NCI-H146 treated with DMSO at 0.1 percent for 48 hours (cell line): ENCODE results near the gene ADRM1.

Source experiments
- DNase-seq: peaks from one replicate; lab custom pipeline; 2025; ENCODE audit not compliant: unreplicated experiment; lab: John Stamatoyannopoulos, UW

Gene ADRM1

GRCh38 chr20:62309947-62310756 lies 7.4 kb downstream of the ADRM1 start:
- no peak for DNase-seq

- DNase-seq, result no peak
Measured at GRCh38 chr20:62310757-62311121, 7.9 kb downstream of the ADRM1 start.

GRCh38 chr20:62311150-62311549 lies 8.4 kb downstream of the ADRM1 start:
- DNase-seq, result no peak

DNA sequence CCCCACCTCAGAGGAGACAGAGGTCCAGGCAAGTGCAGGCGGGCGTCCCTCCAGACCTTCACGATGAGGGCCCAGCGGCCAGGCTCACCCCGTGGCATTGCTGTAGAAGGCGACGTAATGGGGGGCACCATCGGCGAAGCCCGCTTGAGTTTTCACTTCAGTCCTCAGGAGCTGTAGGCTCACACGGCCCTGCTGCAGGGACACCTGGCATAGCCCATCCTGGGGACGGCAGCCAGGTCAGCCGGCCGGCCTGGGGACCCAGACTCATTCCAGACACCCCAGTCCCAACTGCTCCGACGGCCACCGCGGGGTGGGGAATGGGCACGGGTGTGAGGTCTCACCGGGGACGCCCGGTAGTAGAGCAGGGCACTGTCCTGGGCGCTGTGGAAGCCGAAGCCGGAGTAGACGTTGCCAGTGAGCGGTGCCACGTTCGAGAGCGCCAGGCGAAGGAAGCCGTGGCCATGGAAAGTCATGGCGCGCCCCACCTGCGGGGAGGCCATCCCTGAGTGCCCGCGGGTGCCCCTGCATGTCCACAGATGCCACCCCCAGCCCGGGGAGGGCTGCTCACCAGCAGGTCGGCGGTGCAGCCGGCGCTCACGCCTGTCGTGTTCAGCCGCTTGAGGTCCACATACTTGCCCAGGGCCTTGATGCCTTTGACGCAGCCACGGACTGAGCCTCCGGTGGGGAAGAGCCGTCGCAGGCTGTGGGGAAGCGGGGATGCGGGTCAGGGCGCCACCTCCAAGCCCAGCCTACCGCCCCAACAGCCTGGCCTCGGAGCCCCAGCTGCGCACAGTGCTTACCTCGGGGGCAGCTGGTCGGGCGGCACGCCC lies 9.2 kb downstream of the ADRM1 start:
- no peak for DNase-seq

DNA sequence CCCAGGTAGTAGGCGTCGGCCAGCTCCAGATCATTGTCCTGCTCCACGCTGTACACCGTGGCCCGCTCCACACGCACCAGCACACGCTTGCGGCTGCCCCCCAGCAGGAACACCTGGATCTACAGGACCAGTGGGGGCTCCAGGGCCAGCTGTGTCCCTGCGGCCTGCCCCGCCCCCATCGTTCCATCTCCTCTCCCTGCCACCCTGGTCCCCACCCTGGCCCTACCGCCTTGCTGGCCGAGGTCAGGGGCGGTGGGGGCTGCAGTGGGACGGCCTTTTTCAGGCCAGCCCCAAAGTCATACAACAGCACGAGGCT lies 9.8 kb downstream of the ADRM1 start:
- DNase-seq, result no peak

- DNase-seq, result no peak
Measured at GRCh38 chr20:62313021-62313420, 10.2 kb downstream of the ADRM1 start.

GRCh38 chr20:62313460-62314338 lies 10.9 kb downstream of the ADRM1 start:
- no peak for DNase-seq

DNA sequence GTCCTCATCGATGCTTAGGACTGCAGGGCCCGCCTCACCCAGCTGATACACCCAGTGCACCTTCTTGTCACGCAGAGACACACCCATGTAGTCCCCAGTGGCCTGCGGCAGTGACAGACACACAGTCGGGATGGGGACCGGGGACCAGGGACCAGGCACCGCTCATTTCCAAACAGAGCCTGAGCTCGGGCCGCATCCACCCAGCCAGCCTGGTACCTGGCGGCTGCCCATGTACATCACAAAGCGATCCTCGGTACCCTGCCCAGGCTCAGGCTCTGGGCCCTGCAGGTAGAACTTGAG lies 11.5 kb downstream of the ADRM1 start:
- no peak for DNase-seq

- no peak for DNase-seq
Measured at GRCh38 chr20:62314711-62315302, 12.0 kb downstream of the ADRM1 start.

GRCh38 chr20:62315773-62316172 lies 13.0 kb downstream of the ADRM1 start:
- DNase-seq, result no peak

GRCh38 chr20:62316331-62317166 lies 13.8 kb downstream of the ADRM1 start:
- DNase-seq, result no peak

DNA sequence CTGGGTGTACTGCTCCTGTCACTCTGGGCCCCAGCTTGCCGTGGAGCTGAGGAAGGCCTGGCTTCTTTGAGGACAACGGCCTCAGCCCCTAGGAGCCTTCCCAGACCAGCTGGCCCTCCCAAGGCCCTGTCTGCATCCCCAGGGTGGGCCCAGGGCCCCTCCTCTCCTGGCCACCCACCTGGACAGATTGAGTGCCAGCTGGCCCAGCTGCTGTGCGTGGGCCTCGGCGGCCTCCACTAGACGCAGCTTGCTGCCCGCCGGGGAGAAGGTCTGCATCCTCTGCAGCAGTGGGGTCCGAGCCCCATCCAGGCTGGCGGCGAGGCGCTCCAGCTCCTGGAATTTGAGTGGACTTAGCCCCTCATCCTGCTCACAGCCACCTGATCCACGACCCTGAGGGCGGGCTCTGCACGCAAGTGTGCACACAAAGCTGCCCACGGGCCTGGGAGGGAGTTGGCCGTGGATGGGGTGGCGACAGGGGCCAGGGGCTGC lies 14.4 kb downstream of the ADRM1 start:
- no peak for DNase-seq

DNA sequence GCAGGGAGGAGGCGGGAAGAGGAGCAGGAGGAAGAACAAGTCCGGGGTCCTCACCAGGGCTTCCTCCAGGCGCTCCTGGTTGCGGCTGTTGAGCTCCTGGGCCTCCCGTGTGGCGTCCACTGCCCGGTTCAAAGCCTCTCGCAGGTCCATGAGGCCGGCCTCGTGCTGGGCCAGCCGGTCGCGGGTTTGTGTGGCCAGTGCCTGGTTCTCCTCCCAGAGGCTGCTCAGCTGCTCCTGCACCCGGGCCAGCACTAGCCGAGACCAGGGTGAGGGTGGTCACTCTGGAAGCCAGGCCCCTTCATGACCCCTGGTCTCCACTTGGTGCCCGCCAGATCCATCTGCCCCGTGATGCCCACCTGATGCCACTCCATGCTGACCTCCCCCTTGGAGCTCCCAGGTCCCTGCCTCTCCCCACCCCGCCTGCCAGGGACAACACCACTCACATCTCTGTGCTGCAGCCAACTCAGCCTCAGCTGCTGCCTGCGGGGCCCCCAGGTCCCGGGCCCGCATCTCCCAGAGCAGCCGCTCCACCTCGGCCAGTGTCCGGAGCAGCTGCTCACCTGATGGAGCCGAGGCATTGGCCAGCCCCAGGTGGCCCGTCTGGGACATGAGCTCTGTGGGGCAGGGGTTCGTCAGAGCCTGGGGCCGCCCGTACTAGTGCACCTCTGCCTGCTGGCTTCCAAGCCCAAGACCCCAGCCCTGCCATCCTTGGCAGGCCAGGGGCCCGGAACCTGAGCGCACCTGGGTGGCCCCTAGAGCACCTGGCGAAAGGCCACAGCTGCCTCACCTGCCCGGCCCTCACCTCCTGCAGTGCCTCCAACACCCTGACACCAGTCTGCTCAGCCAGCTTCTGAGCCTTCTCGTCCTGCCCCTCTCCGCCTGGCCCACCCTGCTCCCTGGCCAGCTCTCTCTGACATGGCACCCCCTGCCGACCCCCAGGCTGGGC lies 15.9 kb downstream of the ADRM1 start:
- DNase-seq, result no peak

DNA sequence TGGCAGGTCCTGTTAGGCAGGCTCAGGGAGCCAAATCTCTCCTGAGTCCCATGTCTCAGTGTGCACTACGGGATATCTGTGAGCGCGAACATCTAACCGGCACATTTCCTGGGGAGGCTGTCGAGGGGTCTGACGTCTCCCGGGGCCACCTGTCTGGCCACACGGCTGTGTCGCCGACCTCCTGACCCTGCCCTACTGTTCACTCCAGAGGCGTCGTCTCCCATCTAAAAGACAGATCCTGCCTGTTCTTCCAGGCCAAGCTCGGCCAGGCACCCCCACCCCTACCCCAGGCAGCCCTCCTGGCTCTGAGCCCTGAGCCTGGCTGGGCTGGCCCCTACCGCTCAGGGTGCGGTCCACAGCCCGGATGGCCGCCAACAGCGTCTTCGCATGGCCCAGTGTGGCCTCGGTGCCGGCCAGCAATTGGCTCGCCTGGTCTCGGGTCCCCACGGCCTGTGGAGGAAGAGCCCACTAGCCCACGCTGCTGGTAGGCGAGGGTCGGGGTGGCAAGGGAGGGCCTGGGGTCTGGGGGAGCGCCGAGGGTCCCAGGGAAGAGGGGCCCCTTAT lies 16.6 kb downstream of the ADRM1 start:
- no peak for DNase-seq

DNA sequence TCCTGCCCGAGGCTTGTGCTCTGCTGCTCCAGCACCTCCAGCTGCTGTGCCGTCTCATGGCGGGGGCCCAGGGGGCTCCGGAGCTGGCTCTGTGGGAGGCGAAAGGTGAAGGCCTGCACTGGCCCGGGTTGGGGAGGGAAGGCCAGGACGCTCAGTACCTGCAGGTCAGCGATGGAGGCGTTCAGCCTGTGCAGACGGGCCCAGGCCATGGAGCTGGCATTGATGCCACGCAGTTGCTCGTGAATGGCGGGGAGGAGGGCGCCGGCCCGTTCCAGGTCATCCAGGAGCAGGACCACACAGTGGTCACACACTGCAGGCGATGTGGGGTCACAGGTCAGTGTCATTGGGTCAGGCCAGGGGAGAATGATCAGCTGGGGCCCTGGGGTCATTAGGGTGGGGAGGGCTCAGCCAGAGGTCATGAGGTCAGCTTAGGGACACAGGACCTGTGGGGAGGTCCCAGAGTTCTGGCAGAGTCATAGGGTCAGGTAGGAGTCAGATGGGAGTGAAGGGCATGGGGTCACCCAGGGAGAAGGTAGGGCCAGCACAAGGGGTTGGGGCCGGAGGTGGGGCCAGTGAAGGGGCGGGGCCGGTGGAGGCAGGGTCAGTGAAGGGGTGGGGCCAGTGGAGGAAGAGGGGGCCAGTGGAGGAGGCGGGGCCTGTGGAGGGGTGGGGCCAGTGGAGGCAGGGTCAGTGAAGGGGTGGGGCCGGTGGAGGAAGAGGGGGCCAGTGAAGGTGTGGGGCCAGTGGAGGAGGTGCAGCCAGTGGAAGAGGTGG lies 18.0 kb downstream of the ADRM1 start:
- DNase-seq, result no peak

GRCh38 chr20:62321521-62321948 lies 18.7 kb downstream of the ADRM1 start:
- DNase-seq, result no peak

DNA sequence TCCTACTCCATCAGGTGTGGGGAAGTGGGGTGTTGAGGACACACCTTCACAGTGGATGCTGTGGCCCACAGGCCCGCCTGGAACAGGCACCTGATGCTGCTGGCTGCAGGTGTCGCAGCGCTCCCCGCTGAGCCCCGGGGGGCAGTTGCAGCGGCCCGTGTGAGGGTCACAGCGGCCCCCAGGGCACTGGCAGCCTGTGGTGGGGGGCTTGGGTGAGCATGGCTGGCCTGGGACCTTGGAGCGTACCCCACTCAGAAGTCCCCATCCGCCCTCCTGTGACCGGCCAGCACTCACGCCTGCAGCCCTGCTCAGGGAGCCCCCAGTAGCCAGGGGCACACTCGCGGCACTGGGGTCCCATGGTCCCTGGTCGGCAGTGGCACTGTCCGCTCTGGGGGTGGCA lies 19.2 kb downstream of the ADRM1 start:
- no peak for DNase-seq

DNA sequence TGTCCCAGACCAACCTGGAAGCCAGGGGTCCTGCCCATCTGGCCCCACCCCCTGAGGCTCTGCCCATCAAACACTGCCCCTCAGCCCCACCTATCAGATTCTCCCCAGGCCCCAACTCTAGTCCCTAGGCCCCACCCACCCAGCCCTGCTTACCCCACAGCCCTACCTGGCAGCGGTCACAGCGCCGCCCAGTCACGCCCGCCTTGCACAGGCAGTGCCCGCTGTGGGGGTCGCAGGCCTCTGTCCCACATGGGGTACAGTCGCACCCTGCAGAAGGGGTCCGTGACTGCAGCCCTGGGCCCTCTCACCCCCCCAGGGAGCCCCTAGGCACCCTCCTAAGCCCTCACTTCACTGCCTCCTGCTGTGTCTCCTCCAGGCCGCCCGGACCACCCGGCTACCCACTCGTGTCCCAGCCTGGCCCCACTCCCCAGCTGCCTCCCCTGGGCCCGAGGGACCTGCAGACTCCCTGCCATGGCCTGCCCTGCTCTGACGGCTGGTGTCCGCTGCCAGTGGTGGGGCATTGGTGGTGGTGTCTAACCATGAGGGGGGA lies 19.8 kb downstream of the ADRM1 start:
- no peak for DNase-seq
